GM12878 (cell line): ENCODE data around the gene TRIM62. TPM values are rescaled to one million over a fixed set of nuclear protein-coding genes. Genes with fewer than 3 reads are reported as not detected.

Experiments
- ATAC-seq: fragments of 200-7000 bp; cut with Tn5 transposase; 3 replicates; pipeline ENCODE4 v1.9.1; 2020; ENCODE audit warnings: mild to moderate bottlenecking, moderate library complexity
- BruUV-seq: library from RNA; stranded (reverse); fragments of 400-500 nt; replicated peaks from 2 replicates; lab custom pipeline; 2021; lab: Mats Ljungman, UMichigan
- CTCF ChIA-PET: fragments of 300-600 bp; sonication (Branson Sonifier 250); formaldehyde crosslinking; extraction: SDS; loops from one replicate; lab custom pipeline; 2021; ENCODE audit warnings: inconsistent platforms; lab: Yijun Ruan, JAX
- POLR2A ChIA-PET: fragments of 350-600 bp; formaldehyde crosslinking; extraction: SDS; loops from one replicate; lab custom pipeline; 2021; ENCODE audit warnings: inconsistent platforms; lab: Charles Lee
- RAD21 ChIA-PET: fragments of 300-600 bp; sonication (Branson Sonifier 250); formaldehyde crosslinking; loops from one replicate; lab custom pipeline; 2023; ENCODE audit warnings: antibody characterized with exemption; ENCODE audit not compliant: unreplicated experiment; lab: Charles Lee
- SMC1A ChIA-PET: fragments of 300-600 bp; sonication (Branson Sonifier 250); formaldehyde crosslinking; loops from one replicate; lab custom pipeline; 2023; ENCODE audit not compliant: unreplicated experiment, uncharacterized antibody; lab: Charles Lee
- DNase-seq: peaks from one replicate; pipeline ENCODE4 v3.0.0-alpha.2; 2011; ENCODE audit warnings: low read depth, low spot score
- FAIRE-seq: peaks from 3 replicates; lab custom pipeline; 2011; peaks lifted over from hg19 to GRCh38; lab: Jason Lieb, UNC
- H2AFZ ChIP-seq: 2 replicates; pipeline ENCODE4 v1.6.0; 2011; ENCODE audit warnings: low read depth, low read length, control low read depth; ENCODE audit not compliant: control insufficient read depth
- H3K27ac ChIP-seq: 2 replicates; pipeline ENCODE4 v1.5.1; 2011; ENCODE audit warnings: control low read depth; ENCODE audit not compliant: control insufficient read depth, insufficient read depth
- H3K27me3 ChIP-seq, 2 experiments: replicated peaks in 1 of 2; 2 replicates each; pipeline versions ENCODE4 v1.6.0 to v1.6.1; 2011; ENCODE audit warnings: low read length in 1 of 2; ENCODE audit not compliant: control insufficient read depth in 2 of 2, insufficient read depth in 2 of 2
- H3K36me3 ChIP-seq, 2 experiments: 2 replicates each; pipeline ENCODE4 v1.5.1; 2011; ENCODE audit warnings: low read length in 1 of 2; ENCODE audit not compliant: control insufficient read depth in 2 of 2, insufficient read depth in 2 of 2
- H3K4me1 ChIP-seq: 2 replicates; pipeline ENCODE4 v1.6.1; 2011; ENCODE audit warnings: mild to moderate bottlenecking, low read length, moderate library complexity, mixed read lengths; ENCODE audit not compliant: control insufficient read depth, insufficient read depth
- H3K4me2 ChIP-seq: 2 replicates; pipeline ENCODE4 v1.6.0; 2011; ENCODE audit warnings: control low read depth; ENCODE audit not compliant: control insufficient read depth, insufficient read depth
- H3K4me3 ChIP-seq: fragments of 200-600 bp; sonication (generic); 2 replicates; pipeline ENCODE4 v1.5.1; 2016
- H3K79me2 ChIP-seq: 2 replicates; pipeline ENCODE4 v1.6.0; 2011; ENCODE audit warnings: low read length; ENCODE audit not compliant: control insufficient read depth, insufficient read depth
- H3K9ac ChIP-seq: 2 replicates; pipeline ENCODE4 v1.8.0; 2011; ENCODE audit warnings: low read length, control low read depth, mixed read lengths; ENCODE audit not compliant: control insufficient read depth, insufficient read depth
- H3K9me3 ChIP-seq: replicated peaks from 3 replicates; pipeline ENCODE4 v1.5.1; 2011; ENCODE audit warnings: mild to moderate bottlenecking, low read length; ENCODE audit not compliant: control insufficient read depth, insufficient read depth
- H4K20me1 ChIP-seq: 2 replicates; pipeline ENCODE4 v1.6.0; 2011; ENCODE audit not compliant: control insufficient read depth, insufficient read depth
- KAT2A ChIP-seq: conservative IDR thresholded peaks from 2 replicates; pipeline ENCODE4 v1.6.1; 2011; ENCODE audit warnings: low read depth, low read length; ENCODE audit not compliant: control insufficient read depth
- KLF5 ChIP-seq: fragments of 450-650 bp; IDR thresholded peaks from 2 replicates; pipeline ENCODE4 v1.6.1; 2014; ENCODE audit warnings: mild to moderate bottlenecking; ENCODE audit not compliant: partially characterized antibody
- MEF2B ChIP-seq: fragments of 450-650 bp; IDR thresholded peaks from 2 replicates; pipeline ENCODE4 v1.6.1; 2018; ENCODE audit warnings: mild to moderate bottlenecking, moderate library complexity; ENCODE audit not compliant: partially characterized antibody, poor library complexity, severe bottlenecking
- NKRF ChIP-seq: fragments of 450-650 bp; conservative IDR thresholded peaks from 2 replicates; pipeline ENCODE4 v1.6.1; 2017; ENCODE audit warnings: mild to moderate bottlenecking, moderate library complexity
- WGBS: methylation state at CpG from one replicate; pipeline ENCODE4 v1.1.6; 2016; ENCODE audit warnings: low lambda C conversion rate; ENCODE audit not compliant: insufficient replicate concordance, insufficient coverage; ENCODE audit errors: missing lambda C conversion rate; 5-methylcytosine and 5-hydroxymethylcytosine counted together
- in situ Hi-C: fragments of 300-500 bp; cut with MboI; formaldehyde crosslinking; loops from 9 replicates; pipeline ENCODE4 v1.14.3; 2018; ENCODE audit warnings: mixed read lengths
- intact Hi-C: fragments of 100-400 bp; cut with micrococcal nuclease; formaldehyde crosslinking; loops from one replicate; pipeline ENCODE4 v1.14.2; 2022; ENCODE audit not compliant: unreplicated experiment
- polyA plus RNA-seq, 11 experiments: library from polyadenylated mRNA; depleted of rRNA in 4 of 11; unstranded in 6 of 11; stranded (reverse) in 5 of 11; fragments of >200 nt; fragmentation: Nextera tagmentation in 4 of 11; fragmentation: Illumina TruSeq in 1 of 11; extraction: Ambion mirVana in 4 of 11; extraction: Trizol in 1 of 11; gene quantifications; 1 replicate in 1 of 11; 2 replicates in 10 of 11; pipeline versions ENCODE4 v1.2.1 to v1.2.3, GENCODE V29; 2011 to 2016; ENCODE audit warnings: inconsistent platforms in 2 of 11, missing spikeins in 2 of 11, low read depth in 1 of 11
- total RNA-seq, 4 experiments: library from RNA; depleted of rRNA in 3 of 4; stranded (reverse); fragments of >200 nt in 3 of 4; fragmentation: Illumina TruSeq in 1 of 4; extraction: Trizol in 1 of 4; gene quantifications; 2 replicates each; pipeline versions ENCODE4 v1.2.1 to v1.2.3, GENCODE V29; 2013 to 2021
- TF ChIP-seq, protein P1 (sequence below): fragments of 450-650 bp; IDR thresholded peaks from 2 replicates; pipeline ENCODE4 v1.6.1; 2017; ENCODE audit warnings: antibody characterized with exemption, mild to moderate bottlenecking, moderate library complexity
- TF ChIP-seq, protein P2 (sequence below): fragments of 450-650 bp; IDR thresholded peaks from 2 replicates; pipeline ENCODE4 v1.6.1; 2017; ENCODE audit warnings: low read depth, mild to moderate bottlenecking, moderate library complexity

Gene TRIM62
- total and polyA plus RNA-seq, 10 of the 15 experiments (the other 5 are each of a cell fraction or from before 2014, with no cell fraction given), result 0.52 to 4.2 (median 1.9) TPM

DNA sequence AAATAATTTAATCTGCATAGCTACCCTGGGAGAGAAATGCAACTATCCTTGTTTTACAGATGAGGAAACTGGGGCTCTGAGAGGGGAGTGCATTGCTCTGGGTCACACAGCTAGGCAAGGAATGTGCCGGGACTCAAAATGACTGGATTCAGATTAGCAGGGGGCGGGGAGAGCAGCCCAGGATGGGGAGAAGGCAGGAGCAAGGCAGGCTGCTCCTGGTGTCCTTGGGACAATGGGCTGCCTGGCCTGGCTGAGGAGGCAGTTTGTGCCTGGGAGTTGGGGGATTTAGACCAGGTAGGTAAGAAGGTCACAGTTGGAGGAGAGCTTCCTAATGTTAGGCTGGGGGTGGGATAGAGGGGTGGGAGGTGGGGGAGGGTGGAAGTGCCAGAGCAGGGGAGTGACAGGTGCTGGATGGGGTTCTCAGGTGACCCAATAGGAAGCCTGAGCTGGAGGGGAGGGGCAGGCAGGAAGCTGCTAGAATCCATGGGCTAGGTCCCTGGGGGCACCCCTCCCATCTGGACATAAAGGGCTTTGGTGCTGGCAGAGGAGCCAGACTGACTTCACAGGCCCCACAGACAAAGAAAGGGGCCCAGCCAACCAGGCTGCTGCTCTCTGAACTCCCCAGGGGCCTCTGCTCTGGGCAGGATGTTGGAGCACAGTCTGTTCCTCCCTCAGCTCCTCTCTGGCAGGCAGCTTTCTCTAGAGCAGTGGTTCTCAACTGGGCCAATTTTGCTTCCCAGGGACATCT is 29.0 kb downstream of the TRIM62 start:
- ChIA-PET POLR2A (interaction anchor here (0.9 to 1.6 kb wide), 2 partner anchors 26 to 29 kb away, joined by 3 to 6 read pairs; partner anchors contain the start of gene TRIM62), CTCF (interaction anchor here (0.9 kb wide), 1 partner anchor 52 kb away, joined by 4 read pairs; no protein-coding TSS in a partner anchor), RAD21 (interaction anchor here (1.2 kb wide), 1 partner anchor 29 kb away, joined by 3 read pairs; the partner anchor contains the start of gene TRIM62), SMC1A (no interaction called here)
- no peak for FAIRE-seq
- intact Hi-C loops, result no loop called here
- H2AFZ ChIP-seq, result no peak overlapping the region
- no peaks in the 10 kb centered on the region for H3K27me3 ChIP-seq
- H3K4me1 ChIP-seq, result no peaks in the 10 kb centered on the region
- H3K36me3 ChIP-seq, result no peaks in the 10 kb centered on the region; a peak in 1 of 4 replicates
- no peak overlapping the region for H3K9ac ChIP-seq
- TF ChIP-seq, protein P1, sequence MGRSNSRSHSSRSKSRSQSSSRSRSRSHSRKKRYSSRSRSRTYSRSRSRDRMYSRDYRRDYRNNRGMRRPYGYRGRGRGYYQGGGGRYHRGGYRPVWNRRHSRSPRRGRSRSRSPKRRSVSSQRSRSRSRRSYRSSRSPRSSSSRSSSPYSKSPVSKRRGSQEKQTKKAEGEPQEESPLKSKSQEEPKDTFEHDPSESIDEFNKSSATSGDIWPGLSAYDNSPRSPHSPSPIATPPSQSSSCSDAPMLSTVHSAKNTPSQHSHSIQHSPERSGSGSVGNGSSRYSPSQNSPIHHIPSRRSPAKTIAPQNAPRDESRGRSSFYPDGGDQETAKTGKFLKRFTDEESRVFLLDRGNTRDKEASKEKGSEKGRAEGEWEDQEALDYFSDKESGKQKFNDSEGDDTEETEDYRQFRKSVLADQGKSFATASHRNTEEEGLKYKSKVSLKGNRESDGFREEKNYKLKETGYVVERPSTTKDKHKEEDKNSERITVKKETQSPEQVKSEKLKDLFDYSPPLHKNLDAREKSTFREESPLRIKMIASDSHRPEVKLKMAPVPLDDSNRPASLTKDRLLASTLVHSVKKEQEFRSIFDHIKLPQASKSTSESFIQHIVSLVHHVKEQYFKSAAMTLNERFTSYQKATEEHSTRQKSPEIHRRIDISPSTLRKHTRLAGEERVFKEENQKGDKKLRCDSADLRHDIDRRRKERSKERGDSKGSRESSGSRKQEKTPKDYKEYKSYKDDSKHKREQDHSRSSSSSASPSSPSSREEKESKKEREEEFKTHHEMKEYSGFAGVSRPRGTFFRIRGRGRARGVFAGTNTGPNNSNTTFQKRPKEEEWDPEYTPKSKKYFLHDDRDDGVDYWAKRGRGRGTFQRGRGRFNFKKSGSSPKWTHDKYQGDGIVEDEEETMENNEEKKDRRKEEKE, result no peak
- TF ChIP-seq KAT2A (no peak), NKRF (no peak), MEF2B (peak; percentile 79), KLF5 (no peak)
- TF ChIP-seq, protein P2, sequence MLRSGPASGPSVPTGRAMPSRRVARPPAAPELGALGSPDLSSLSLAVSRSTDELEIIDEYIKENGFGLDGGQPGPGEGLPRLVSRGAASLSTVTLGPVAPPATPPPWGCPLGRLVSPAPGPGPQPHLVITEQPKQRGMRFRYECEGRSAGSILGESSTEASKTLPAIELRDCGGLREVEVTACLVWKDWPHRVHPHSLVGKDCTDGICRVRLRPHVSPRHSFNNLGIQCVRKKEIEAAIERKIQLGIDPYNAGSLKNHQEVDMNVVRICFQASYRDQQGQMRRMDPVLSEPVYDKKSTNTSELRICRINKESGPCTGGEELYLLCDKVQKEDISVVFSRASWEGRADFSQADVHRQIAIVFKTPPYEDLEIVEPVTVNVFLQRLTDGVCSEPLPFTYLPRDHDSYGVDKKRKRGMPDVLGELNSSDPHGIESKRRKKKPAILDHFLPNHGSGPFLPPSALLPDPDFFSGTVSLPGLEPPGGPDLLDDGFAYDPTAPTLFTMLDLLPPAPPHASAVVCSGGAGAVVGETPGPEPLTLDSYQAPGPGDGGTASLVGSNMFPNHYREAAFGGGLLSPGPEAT, result no peak
- no peaks in the 10 kb centered on the region for H4K20me1 ChIP-seq
- no peak for DNase-seq
- no TSS peak for BruUV-seq
- no peaks in the 10 kb centered on the region for H3K9me3 ChIP-seq
- in situ Hi-C loops, result no loop called here
- WGBS, result 58% methylated on average over 2 of the region's 2 CpGs
- H3K79me2 ChIP-seq, result no peaks in the 10 kb centered on the region
- no peak overlapping the region for H3K27ac ChIP-seq
- peak; percentile 84 for ATAC-seq
- H3K4me2 ChIP-seq, result no peak overlapping the region
- no peak overlapping the region for H3K4me3 ChIP-seq
